Nephron progenitor cell (in vitro differentiated cells): ENCODE results near the gene FOXM1.

ENCODE experiments used
- DNase-seq: peaks from one replicate; pipeline ENCODE4 v3.0.0; 2021
- H3K27ac Mint-ChIP-seq: 2 replicates; pipeline ENCODE4 v1.8.0; 2021; ENCODE audit warnings: mild to moderate bottlenecking, moderate library complexity, mixed read lengths
- H3K27me3 Mint-ChIP-seq: 2 replicates; pipeline ENCODE4 v1.8.0; 2021; ENCODE audit warnings: mild to moderate bottlenecking, low read depth, mixed read lengths; ENCODE audit not compliant: poor library complexity
- H3K36me3 Mint-ChIP-seq: 2 replicates; pipeline ENCODE4 v1.8.0; 2021; ENCODE audit warnings: low read depth, mixed read lengths
- H3K4me1 Mint-ChIP-seq: 2 replicates; pipeline ENCODE4 v1.8.0; 2021; ENCODE audit warnings: mixed read lengths
- H3K4me3 Mint-ChIP-seq: 2 replicates; pipeline ENCODE4 v1.8.0; 2021; ENCODE audit warnings: mild to moderate bottlenecking, moderate library complexity, mixed read lengths
- H3K9me3 Mint-ChIP-seq: 2 replicates; pipeline ENCODE4 v1.8.0; 2021; ENCODE audit warnings: mild to moderate bottlenecking, moderate library complexity, mixed read lengths
- TF ChIP-seq, protein P1 (sequence below): fragments of 200-600 bp; sonication (generic); IDR thresholded peaks from 2 replicates; pipeline ENCODE4 v1.5.0; 2021; ENCODE audit warnings: antibody characterized with exemption

FOXM1 gene, protein sequence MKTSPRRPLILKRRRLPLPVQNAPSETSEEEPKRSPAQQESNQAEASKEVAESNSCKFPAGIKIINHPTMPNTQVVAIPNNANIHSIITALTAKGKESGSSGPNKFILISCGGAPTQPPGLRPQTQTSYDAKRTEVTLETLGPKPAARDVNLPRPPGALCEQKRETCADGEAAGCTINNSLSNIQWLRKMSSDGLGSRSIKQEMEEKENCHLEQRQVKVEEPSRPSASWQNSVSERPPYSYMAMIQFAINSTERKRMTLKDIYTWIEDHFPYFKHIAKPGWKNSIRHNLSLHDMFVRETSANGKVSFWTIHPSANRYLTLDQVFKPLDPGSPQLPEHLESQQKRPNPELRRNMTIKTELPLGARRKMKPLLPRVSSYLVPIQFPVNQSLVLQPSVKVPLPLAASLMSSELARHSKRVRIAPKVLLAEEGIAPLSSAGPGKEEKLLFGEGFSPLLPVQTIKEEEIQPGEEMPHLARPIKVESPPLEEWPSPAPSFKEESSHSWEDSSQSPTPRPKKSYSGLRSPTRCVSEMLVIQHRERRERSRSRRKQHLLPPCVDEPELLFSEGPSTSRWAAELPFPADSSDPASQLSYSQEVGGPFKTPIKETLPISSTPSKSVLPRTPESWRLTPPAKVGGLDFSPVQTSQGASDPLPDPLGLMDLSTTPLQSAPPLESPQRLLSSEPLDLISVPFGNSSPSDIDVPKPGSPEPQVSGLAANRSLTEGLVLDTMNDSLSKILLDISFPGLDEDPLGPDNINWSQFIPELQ

GRCh38 chr12:2877047-2877952 is at the start of gene FOXM1, which contains the start of gene RHNO1:
Gene FOXM1, minus strand, starts transcription at chr12:2877174. Its CDS starts 2,696 bp downstream, at chr12:2874478.
Gene RHNO1, plus strand, starts transcription at chr12:2877223. Its CDS starts 8,144 bp downstream, at chr12:2885367.
- peaks cover 27% of the 10 kb centered on the region for H3K36me3 Mint-ChIP-seq
- peaks cover 41% of the 10 kb centered on the region for H3K4me1 Mint-ChIP-seq
- no peaks in the 10 kb centered on the region for H3K9me3 Mint-ChIP-seq
- peak within 1 kb of the TSS; percentile 91 for H3K27ac Mint-ChIP-seq
- TF ChIP-seq, protein P1, sequence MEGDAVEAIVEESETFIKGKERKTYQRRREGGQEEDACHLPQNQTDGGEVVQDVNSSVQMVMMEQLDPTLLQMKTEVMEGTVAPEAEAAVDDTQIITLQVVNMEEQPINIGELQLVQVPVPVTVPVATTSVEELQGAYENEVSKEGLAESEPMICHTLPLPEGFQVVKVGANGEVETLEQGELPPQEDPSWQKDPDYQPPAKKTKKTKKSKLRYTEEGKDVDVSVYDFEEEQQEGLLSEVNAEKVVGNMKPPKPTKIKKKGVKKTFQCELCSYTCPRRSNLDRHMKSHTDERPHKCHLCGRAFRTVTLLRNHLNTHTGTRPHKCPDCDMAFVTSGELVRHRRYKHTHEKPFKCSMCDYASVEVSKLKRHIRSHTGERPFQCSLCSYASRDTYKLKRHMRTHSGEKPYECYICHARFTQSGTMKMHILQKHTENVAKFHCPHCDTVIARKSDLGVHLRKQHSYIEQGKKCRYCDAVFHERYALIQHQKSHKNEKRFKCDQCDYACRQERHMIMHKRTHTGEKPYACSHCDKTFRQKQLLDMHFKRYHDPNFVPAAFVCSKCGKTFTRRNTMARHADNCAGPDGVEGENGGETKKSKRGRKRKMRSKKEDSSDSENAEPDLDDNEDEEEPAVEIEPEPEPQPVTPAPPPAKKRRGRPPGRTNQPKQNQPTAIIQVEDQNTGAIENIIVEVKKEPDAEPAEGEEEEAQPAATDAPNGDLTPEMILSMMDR: no peak
- H3K4me3 Mint-ChIP-seq: peak within 1 kb of the TSS; percentile 94
- no peaks in the 10 kb centered on the region for H3K27me3 Mint-ChIP-seq
- peak; percentile 93 for DNase-seq

DNA sequence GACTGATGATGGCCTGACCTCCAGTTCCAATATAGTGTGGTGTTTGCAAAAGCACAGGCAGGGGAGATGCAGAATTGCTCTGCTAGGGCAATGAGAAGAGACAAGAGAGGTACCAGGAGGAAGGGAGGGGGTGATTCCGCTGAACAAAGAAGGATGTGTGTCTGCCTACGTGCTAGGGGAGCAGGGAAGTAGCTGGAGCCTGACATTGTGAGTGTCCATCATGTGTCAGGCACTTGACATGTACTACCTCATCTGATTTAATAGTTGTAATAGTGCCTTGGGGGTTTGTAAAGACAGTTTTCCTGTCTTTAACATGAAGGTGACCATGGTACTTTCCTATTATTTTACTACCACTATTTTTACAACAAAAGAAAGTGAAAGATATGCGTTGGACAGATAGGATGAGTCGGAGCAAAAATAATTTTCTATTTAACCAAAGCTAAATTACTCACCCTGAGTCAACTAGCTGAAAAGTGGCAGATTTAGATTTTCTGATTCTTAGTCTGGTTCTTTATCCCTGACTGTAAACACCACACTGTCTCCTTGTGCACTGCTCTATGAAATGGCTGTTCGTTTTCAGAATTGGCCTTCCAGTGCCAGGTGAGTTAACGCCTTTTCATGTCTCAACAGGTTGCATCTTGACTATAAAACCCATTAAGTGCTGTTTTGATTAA is 48.5 kb upstream of the FOXM1 start:
- Mint-ChIP-seq H3K27ac (peak overlapping the region; percentile 57), H3K4me3 (no peak overlapping the region), H3K27me3 (peaks cover 3% of the 10 kb centered on the region), H3K9me3 (no peaks in the 10 kb centered on the region), H3K4me1 (no peaks in the 10 kb centered on the region), H3K36me3 (peaks cover 79% of the 10 kb centered on the region)
- TF ChIP-seq, protein P1: no peak
- DNase-seq: no peak

DNA sequence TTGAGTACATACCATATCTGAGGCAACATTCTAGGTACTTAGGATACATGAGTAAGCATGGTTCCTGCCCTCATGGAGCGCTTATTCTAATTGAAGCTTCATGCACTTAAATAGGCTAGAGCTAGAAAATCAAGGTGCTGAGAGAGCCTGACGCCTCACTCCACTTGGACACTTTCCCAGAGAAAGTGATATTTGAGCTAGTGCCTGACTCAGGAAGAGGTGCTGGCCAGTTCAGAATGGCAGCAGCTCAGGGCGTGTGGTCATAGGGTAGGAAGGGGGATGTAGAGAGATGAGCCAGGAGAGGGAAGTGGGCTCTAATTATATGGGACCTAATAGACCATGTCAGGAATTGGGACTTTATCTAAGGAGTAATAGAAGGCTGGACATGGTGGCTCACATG is 47.0 kb upstream of the FOXM1 start:
- Mint-ChIP-seq H3K27ac (no peak overlapping the region), H3K4me1 (no peaks in the 10 kb centered on the region), H3K4me3 (no peak overlapping the region), H3K27me3 (peaks cover 3% of the 10 kb centered on the region), H3K36me3 (peaks cover 83% of the 10 kb centered on the region), H3K9me3 (no peaks in the 10 kb centered on the region)
- TF ChIP-seq, protein P1: no peak
- no peak for DNase-seq

DNA sequence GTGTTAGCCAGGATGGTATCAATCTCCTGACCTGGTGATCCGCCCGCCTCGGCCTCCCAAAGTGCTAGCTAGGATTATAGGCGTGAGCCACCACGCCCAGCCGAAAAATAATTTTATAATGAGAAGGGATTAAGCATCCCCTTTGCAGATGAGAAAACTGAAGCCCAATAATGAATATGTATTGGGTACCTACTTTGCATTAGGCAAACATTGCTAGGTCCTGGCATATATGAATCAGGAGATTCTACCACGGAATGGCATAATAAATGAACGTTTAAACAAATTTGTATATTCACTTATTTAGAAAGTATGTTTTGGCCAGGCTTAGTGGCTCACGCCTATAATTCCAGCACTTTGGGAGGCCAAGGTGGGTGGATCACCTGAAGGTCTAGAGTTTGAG is 46.1 kb upstream of the FOXM1 start:
- Mint-ChIP-seq H3K36me3 (peaks cover 79% of the 10 kb centered on the region), H3K27ac (no peak overlapping the region), H3K4me1 (no peaks in the 10 kb centered on the region), H3K9me3 (no peaks in the 10 kb centered on the region), H3K27me3 (peaks cover 3% of the 10 kb centered on the region), H3K4me3 (no peak overlapping the region)
- DNase-seq: no peak
- TF ChIP-seq, protein P1: no peak

DNA sequence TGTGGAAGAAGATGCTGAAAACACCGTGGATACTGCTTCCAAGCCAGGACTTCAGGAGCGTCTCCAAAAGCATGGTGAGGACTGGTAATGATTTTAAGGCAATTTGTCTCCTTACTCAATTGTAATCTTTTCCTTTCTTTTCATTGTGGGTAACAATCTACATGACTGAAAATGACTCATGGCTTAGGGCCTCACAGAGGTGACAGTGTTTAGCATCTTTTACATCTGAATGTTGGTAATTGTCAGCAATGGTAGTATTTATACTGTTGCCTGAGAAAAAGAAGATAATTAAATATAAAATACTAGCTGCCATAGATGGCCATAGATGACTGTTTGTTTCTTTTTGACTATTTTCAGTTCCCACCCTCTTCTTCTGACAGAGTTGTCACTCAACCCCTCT is 45.4 kb upstream of the FOXM1 start:
- Mint-ChIP-seq H3K36me3 (peaks cover 73% of the 10 kb centered on the region), H3K4me3 (no peak overlapping the region), H3K4me1 (no peaks in the 10 kb centered on the region), H3K27ac (peak overlapping the region; percentile 49), H3K9me3 (no peaks in the 10 kb centered on the region), H3K27me3 (peaks cover 3% of the 10 kb centered on the region)
- DNase-seq: no peak
- TF ChIP-seq, protein P1: no peak
